HAP-1 (cell line): ENCODE data around the gene RTTN.

Source experiments
- DNase-seq, 2 experiments: peaks; one replicate each; pipeline ENCODE4 v3.0.0-alpha.2; 2016 to 2020; ENCODE audit warnings: low spot score in 2 of 2
- H3K27me3 ChIP-seq: fragments of 250-450 bp; sonication (Bioruptor Pico); 2 replicates; pipeline ENCODE4 v1.5.1; 2020; ENCODE audit warnings: low read depth, mild to moderate bottlenecking, moderate library complexity
- H3K36me3 ChIP-seq: fragments of 250-450 bp; sonication (Bioruptor Pico); replicated peaks from 2 replicates; pipeline ENCODE4 v1.5.1; 2020; ENCODE audit warnings: mild to moderate bottlenecking
- H3K4me1 ChIP-seq: fragments of 250-450 bp; sonication (Bioruptor Pico); 2 replicates; pipeline ENCODE4 v1.5.1; 2020; ENCODE audit warnings: mild to moderate bottlenecking
- H3K4me3 ChIP-seq: fragments of 250-450 bp; sonication (Bioruptor Pico); 2 replicates; pipeline ENCODE4 v1.5.1; 2020; ENCODE audit warnings: mild to moderate bottlenecking, moderate library complexity
- H3K9me3 ChIP-seq: fragments of 250-450 bp; sonication (Bioruptor Pico); 2 replicates; pipeline ENCODE4 v1.5.1; 2020; ENCODE audit warnings: mild to moderate bottlenecking, moderate library complexity
- in situ Hi-C: fragments of 300-500 bp; cut with MboI; formaldehyde crosslinking; loops from 3 replicates; pipeline ENCODE4 v1.14.3; 2020; ENCODE audit warnings: low sequenced_read_pairs, inconsistent platforms, mixed read lengths

The RTTN gene

GRCh38 chr18:70075906-70076305 lies 129.6 kb downstream of the RTTN start:
- Histone ChIP-seq H3K36me3 (no peaks in the 10 kb centered on the region; the same call in 1 of the 2 replicates), H3K4me1 (no peaks in the 10 kb centered on the region), H3K4me3 (no peak overlapping the region), H3K9me3 (no peaks in the 10 kb centered on the region), H3K27me3 (no peaks in the 10 kb centered on the region)
- DNase-seq = no peak
- in situ Hi-C loops = loop anchor here (25.0 kb wide), 1 partner anchor 439 kb away; no protein-coding TSS in a partner anchor

GRCh38 chr18:70074116-70074515 lies 131.4 kb downstream of the RTTN start:
- no peaks in the 10 kb centered on the region; the same call in 1 of the 2 replicates for H3K36me3 ChIP-seq
- no peaks in the 10 kb centered on the region for H3K9me3 ChIP-seq
- DNase-seq = no peak
- H3K4me1 ChIP-seq = no peaks in the 10 kb centered on the region
- in situ Hi-C loops = no loop called here
- no peak overlapping the region for H3K4me3 ChIP-seq
- no peaks in the 10 kb centered on the region for H3K27me3 ChIP-seq

DNA sequence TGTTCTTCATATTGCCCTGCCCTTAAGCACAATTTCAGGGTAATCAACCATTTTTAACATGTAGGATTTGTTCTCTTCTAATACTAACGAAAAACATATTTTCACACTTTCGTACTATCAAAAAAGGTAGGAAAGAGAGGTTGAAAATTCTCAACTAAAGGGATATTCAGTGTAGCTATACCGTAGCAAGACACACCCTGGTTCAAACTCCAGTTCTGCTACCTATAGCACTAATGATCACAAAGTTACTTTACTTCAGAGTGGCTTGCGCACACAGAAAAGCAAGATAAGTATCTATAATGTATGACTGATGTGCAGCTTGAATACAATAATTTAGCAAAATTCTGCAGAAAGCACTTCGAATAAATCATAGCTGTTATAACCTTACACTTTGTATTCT lies 132.1 kb downstream of the RTTN start:
- Histone ChIP-seq H3K27me3 (no peaks in the 10 kb centered on the region), H3K36me3 (no peaks in the 10 kb centered on the region; the same call in 1 of the 2 replicates), H3K9me3 (no peaks in the 10 kb centered on the region), H3K4me3 (no peak overlapping the region), H3K4me1 (no peaks in the 10 kb centered on the region)
- no peak for DNase-seq
- in situ Hi-C loops = no loop called here

GRCh38 chr18:70072678-70073077 lies 132.8 kb downstream of the RTTN start:
- Histone ChIP-seq H3K4me1 (no peaks in the 10 kb centered on the region), H3K4me3 (no peak overlapping the region), H3K9me3 (no peaks in the 10 kb centered on the region), H3K27me3 (no peaks in the 10 kb centered on the region), H3K36me3 (no peaks in the 10 kb centered on the region; the same call in 1 of the 2 replicates)
- in situ Hi-C loops = no loop called here
- DNase-seq = no peak

GRCh38 chr18:70069965-70070364 lies 135.5 kb downstream of the RTTN start:
- no peaks in the 10 kb centered on the region; the same call in 1 of the 2 replicates for H3K36me3 ChIP-seq
- no peaks in the 10 kb centered on the region for H3K4me1 ChIP-seq
- H3K9me3 ChIP-seq = no peaks in the 10 kb centered on the region
- no peak overlapping the region for H3K4me3 ChIP-seq
- H3K27me3 ChIP-seq = no peaks in the 10 kb centered on the region
- DNase-seq = no peak
- in situ Hi-C loops = no loop called here

- Histone ChIP-seq H3K27me3 (no peaks in the 10 kb centered on the region), H3K36me3 (no peaks in the 10 kb centered on the region; the same call in 1 of the 2 replicates), H3K4me3 (no peak overlapping the region), H3K4me1 (no peaks in the 10 kb centered on the region), H3K9me3 (no peaks in the 10 kb centered on the region)
- no peak for DNase-seq
- in situ Hi-C loops = no loop called here
Observed at GRCh38 chr18:70069382-70069781, 136.1 kb downstream of the RTTN start.

GRCh38 chr18:70068981-70069380 lies 136.5 kb downstream of the RTTN start:
- in situ Hi-C loops = no loop called here
- DNase-seq = no peak
- Histone ChIP-seq H3K36me3 (no peaks in the 10 kb centered on the region; the same call in 1 of the 2 replicates), H3K9me3 (no peaks in the 10 kb centered on the region), H3K4me3 (no peak overlapping the region), H3K4me1 (no peaks in the 10 kb centered on the region), H3K27me3 (no peaks in the 10 kb centered on the region)

GRCh38 chr18:70059684-70060083 lies 145.8 kb downstream of the RTTN start:
- H3K27me3 ChIP-seq = no peaks in the 10 kb centered on the region
- H3K4me3 ChIP-seq = no peak overlapping the region
- peaks cover 8% of the 10 kb centered on the region for H3K36me3 ChIP-seq
- in situ Hi-C loops = no loop called here
- H3K9me3 ChIP-seq = no peaks in the 10 kb centered on the region
- no peaks in the 10 kb centered on the region for H3K4me1 ChIP-seq
- no peak for DNase-seq

DNA sequence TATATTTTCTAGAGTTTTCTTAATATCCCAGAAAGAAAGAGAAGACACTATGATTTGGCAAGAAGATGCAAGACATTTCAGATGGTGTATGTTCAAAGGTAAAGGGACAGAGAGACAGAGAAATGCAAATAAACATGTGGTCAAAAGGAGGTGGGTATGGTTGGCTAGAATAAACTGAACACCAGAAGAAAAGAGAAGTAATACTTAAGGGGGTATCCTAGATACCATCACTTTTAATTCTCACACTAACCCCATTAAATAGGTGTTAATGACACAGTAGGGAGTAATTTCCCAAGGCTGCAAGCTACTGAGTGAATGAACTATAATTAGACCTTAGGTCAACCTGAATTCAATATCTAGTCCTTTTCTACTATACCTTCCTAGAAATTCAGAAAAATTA lies 146.6 kb downstream of the RTTN start:
- in situ Hi-C loops = no loop called here
- peaks cover 8% of the 10 kb centered on the region for H3K36me3 ChIP-seq

GRCh38 chr18:70047931-70048603 lies 157.4 kb downstream of the RTTN start:
- H3K4me1 ChIP-seq = peaks cover 11% of the 10 kb centered on the region
- DNase-seq = no peak
- H3K36me3 ChIP-seq = peaks cover under 1% of the 10 kb centered on the region; the same call in 1 of the 2 replicates
- H3K9me3 ChIP-seq = no peaks in the 10 kb centered on the region
- H3K4me3 ChIP-seq = no peak overlapping the region
- in situ Hi-C loops = no loop called here
- no peaks in the 10 kb centered on the region for H3K27me3 ChIP-seq

More for the DNA sequence above, 146.6 kb downstream of the RTTN start:
- H3K4me3 ChIP-seq = no peak overlapping the region
- H3K4me1 ChIP-seq = no peaks in the 10 kb centered on the region
- DNase-seq = no peak
- no peaks in the 10 kb centered on the region for H3K27me3 ChIP-seq
- no peaks in the 10 kb centered on the region for H3K9me3 ChIP-seq

GRCh38 chr18:70046796-70047195 lies 158.7 kb downstream of the RTTN start:
- Histone ChIP-seq H3K4me3 (no peak overlapping the region), H3K4me1 (peaks cover 11% of the 10 kb centered on the region), H3K27me3 (no peaks in the 10 kb centered on the region), H3K36me3 (no peaks in the 10 kb centered on the region), H3K9me3 (no peaks in the 10 kb centered on the region)
- in situ Hi-C loops = no loop called here
- no peak for DNase-seq

DNA sequence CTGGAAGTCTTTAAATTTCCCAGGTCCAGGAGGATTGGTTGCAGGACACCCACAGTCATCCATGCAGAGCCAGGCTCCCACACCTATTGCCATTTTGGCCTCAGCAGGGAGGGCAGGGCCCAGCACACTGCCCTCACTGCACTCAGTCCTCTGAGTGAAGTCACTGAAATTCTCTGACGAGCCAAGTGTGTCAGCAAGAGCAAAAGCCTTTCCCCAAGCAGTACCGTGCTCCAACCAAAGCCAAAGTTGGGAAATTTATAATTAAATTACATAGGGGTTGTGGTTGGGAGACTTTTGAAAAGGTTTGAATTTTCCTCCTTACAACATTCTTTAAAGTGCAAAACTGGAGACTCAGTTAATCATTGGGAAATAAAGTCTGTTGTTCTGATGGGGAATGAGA lies 159.3 kb downstream of the RTTN start:
- H3K4me3 ChIP-seq = no peak overlapping the region
- H3K27me3 ChIP-seq = no peaks in the 10 kb centered on the region
- in situ Hi-C loops = no loop called here
- H3K4me1 ChIP-seq = peaks cover 11% of the 10 kb centered on the region
- DNase-seq = no peak
- H3K9me3 ChIP-seq = no peaks in the 10 kb centered on the region
- H3K36me3 ChIP-seq = no peaks in the 10 kb centered on the region

- H3K4me3 ChIP-seq = no peak overlapping the region
- H3K36me3 ChIP-seq = no peaks in the 10 kb centered on the region
- in situ Hi-C loops = no loop called here
- no peaks in the 10 kb centered on the region for H3K27me3 ChIP-seq
- no peak for DNase-seq
- no peaks in the 10 kb centered on the region for H3K9me3 ChIP-seq
- H3K4me1 ChIP-seq = peaks cover 11% of the 10 kb centered on the region
Observed at GRCh38 chr18:70044632-70045031, 160.9 kb downstream of the RTTN start.

DNA sequence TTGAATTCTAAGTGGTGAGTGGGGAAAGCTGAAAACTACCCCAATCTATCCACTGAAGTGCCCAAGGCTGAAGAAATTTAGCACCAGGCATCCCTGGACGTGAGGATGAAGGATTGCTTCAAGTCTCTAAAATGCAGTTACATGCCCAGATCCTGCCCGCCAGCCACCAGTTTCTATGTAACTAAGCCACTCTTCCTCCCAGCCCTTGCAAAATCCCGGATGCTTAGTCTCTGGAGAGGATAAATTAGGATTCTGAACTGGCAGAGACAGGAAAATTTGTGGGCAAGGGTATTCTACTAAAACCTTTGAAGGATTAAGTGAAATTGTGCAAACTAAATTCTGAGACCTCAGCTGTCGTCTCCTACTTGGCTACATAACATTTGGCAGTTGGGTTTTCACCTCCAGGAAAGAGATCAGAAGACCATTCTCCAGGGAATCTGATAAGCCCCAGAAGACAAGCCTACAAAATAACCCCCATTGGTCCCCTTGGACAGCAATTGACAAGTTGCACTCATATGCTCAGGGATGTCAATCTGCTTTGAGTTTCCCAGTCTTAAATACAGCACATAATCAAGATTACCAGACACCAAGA lies 163.9 kb downstream of the RTTN start:
- H3K9me3 ChIP-seq = no peaks in the 10 kb centered on the region
- DNase-seq = no peak
- in situ Hi-C loops = no loop called here

More for the DNA sequence above, 163.9 kb downstream of the RTTN start:
- Histone ChIP-seq H3K4me1 (peaks cover 11% of the 10 kb centered on the region), H3K36me3 (no peaks in the 10 kb centered on the region), H3K4me3 (no peak overlapping the region), H3K27me3 (no peaks in the 10 kb centered on the region)
